Activated T-cell treated with anti-CD3 and anti-CD28 coated beads for 24 hours (primary cell): ENCODE measurements around the gene SLIRP.
"Not testable (repeated sequence)": the region's sequence is repeated elsewhere in the genome, so short reads cannot be mapped to it uniquely, and the experiment has no call there.

ENCODE experiments used
- DNase-seq: peaks from one replicate; pipeline ENCODE4 v3.0.0-alpha.2; 2020; ENCODE audit warnings: low read depth

The SLIRP gene

DNA sequence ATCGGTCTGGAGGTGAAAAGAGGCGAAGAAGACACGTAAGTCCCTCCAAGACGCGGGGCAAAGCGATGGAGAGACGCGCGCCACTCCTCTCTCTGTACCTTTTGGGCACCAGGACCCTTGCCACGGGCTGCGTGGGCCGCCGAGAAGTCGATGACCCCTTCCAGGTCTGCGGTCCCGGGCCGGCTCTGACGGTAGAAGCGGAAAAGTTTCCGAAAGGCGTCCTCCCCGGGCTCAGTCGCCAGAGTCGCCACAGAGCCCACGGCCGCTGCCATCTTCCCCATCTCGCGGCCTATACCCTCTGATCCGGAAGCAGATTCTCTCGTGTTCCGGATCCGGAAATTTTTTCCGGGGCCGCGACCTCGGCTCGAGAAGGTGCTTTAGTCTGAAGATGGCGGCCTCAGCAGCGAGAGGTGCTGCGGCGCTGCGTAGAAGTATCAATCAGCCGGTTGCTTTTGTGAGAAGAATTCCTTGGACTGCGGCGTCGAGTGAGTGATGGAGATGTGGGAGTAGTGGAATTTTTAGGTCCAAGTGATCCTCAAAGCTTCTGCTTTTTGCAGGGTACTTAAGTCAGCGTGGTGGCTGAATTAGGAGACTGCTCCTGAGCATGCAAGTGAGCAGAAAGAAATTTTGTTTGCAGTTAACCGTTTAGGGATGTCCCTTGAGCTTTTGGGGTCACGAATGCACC lies at the start of gene SLIRP, which contains the start of gene ALKBH1:
Gene SLIRP, plus strand, starts transcription at position 380 of the 685 bp plus-strand sequence. Its CDS starts 9 bp downstream, at position 389.
Gene ALKBH1, minus strand, starts transcription at position 300 of the 685 bp plus-strand sequence. Its CDS starts 19 bp downstream, at position 281.
- peak; percentile 84 for DNase-seq

DNA sequence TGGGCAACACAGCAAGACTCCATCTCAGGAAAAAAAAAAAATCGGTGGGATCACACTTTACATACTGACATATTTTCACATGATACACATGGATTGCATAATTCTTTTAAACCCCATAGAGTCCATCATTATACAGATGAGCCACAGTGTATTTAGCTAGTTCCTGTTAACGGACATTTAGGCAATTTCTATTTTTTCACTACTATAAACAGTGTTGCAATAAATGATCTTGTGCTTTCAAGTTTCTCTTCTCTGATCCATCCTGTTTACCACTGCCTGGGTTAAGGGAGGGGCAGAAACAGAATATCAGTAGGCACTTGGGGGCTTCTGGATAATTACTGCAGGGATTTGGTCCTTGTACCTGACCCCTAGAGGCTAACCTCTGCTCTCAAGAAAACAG lies 48.1 kb upstream of the SLIRP start:
- DNase-seq = no peak

DNA sequence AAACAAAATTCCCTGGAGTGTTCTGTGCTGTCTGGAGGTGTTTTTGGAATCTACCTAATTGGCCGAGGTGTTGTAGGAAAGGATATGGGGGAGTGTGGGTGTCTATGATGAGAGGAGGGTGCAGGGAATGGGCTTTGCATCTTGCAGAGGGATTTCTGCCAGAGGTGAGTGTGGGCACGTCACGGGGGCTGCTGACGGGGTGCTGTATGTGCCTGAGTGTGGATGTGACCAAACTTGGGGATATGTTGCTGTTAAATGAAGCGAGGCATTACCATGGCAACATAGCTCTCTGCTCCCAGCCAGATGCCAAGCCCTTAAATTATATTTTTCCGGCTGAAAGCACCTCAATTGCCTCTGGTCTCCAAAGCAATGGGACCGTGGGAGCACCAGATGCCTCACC lies 47.1 kb upstream of the SLIRP start:
- DNase-seq = no peak

DNA sequence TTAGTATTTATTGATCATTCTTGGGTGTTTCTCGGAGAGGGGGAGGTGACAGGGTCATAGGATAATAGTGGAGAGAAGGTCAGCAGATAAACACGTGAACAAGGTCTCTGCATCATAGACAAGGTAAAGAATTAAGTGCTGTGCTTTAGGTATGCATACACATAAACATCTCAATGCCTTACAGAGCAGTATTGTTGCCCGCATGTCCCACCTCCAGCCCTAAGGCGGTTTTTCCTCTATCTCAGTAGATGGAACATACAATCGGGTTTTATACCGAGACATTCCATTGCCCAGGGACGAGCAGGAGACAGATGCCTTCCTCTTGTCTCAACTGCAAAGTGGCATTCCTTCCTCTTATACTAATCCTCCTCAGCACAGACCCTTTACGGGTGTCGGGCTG lies 46.3 kb upstream of the SLIRP start:
- not testable (repeated sequence) for DNase-seq

DNA sequence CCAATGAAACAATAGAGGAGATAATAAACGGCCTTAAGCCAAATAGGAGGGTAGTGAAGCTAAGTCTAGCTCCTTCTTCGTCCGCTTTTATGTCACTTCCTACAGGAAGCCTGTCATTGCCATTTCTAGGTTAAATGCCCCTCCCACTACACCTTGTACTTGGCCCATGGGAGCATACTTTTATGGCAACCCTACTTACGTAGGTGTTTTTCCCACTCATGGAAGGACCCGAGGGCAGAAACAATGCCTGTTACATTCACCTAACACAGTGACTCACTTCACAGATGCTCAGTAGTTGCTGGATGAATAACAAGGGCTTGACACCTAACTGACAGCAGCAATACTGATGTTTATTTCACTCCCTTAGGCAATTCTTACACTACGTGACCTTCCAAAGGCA lies 44.6 kb upstream of the SLIRP start:
- no peak for DNase-seq

DNA sequence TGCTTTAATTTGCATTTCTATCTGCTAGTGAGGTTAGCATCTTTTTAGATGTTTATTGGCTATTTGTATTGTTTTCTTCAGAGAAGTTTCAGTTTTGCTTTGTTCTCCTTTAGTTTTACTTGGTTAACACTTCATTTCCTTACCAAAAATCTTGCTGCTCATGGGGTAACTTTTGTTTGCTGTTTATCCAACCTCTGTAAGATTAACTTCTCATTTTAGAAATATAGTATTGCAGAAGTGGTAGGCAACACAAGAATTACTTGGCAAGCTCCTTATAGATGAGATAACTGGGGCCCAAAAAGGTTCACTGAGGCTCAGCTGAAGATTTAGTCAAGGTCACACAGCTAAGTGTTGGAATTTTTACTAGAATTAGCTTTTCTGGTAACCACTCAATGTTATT lies 40.6 kb upstream of the SLIRP start:
- DNase-seq = no peak

DNA sequence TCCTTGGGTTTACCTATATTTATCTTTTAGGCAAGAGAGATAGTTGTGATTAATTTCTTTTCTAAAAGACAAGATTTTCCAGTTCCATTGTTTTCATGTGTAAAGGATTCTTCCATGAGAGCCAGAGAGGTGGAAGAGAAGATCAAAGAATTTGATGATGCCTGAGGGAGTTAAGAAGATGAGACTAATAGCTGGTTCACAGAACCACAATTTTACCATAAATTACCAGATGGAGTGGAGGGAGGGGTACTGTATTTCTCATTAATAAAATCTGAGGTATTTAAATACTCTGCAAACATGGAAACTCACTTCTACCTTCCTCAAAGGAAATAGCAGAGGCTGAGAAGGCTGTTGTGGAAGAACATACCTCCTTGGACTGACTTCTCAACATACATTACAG lies 34.7 kb upstream of the SLIRP start:
- no peak for DNase-seq

DNA sequence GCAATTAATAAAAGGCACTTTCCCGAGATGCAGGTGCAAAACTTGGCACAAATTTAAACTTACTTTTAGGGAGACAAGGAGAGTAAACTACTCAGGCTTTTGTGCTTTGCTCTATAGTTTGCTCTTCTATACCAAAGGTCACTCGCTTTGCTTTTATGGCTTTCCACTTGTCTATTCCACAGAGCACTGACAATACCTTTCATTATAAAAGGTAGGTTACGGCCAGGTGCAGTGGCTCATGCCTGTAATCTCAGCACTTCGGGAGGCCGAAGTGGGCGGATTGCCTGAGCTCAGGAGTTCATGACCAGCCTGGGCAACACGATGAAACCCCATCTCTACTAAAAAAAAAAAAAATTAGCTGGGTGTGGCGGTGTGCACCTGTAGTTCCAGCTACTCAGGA lies 33.0 kb upstream of the SLIRP start:
- no peak for DNase-seq

DNA sequence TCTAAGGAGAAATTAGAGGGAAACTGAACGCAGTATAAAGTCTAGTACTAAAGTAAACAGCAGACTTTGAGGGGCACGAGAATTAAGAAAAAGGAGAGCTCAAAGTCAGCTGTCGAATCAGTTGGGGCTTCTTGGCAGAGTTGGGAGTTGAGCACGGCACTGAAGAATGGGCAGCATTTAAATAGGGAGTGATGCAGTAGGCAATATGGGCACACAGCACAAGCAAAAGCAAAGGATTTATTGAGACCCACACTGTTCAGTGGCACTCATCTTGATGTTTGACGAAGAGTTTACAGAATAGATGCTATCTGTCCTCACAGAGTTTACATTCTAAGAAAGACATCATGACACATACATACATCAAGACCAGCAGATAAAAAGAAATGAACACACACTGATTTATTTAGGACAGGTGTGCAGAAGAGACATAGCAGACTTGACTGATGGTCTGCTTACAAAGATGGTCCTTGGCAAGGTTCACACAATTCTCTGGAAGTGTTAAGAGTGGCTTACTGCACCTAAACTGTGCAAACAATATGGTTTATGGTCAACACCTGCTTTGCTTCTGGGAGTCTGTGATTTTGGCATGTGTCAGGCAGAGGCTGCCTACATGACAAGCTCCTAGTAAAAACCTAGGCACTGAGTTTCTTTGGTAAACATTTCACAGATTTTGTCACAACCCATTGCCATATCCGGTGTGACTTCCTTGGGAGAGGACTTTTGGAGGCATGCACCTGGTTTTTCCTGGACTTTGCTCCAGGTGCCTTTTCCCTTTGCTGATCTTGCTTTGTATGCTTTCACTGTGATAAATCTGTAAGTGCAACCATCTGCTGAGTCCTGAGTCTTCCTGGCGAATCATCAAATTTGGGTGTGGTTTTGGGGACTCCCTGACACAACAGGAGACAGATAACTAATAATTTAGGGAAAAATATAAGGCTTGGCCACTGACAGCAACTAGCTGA lies 26.4 kb upstream of the SLIRP start:
- DNase-seq = no peak

DNA sequence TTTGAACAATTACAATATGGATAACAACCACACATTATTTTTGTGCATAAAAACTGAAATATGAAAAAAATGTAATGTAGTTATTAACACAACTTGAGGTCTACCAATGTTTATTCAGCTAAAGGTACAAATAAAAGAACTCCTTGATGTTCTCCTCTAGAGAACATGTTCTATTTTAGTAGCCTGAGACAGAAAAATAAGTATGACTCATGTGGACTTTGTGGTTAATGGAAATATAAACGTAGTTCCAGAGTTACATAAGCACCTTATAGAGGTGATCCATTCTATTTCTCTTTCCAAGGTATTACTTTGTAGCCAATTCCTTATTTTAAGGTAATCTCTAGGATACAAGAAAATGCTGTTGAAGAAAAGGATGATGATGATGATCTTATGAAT lies 25.7 kb upstream of the SLIRP start:
- no peak for DNase-seq

DNA sequence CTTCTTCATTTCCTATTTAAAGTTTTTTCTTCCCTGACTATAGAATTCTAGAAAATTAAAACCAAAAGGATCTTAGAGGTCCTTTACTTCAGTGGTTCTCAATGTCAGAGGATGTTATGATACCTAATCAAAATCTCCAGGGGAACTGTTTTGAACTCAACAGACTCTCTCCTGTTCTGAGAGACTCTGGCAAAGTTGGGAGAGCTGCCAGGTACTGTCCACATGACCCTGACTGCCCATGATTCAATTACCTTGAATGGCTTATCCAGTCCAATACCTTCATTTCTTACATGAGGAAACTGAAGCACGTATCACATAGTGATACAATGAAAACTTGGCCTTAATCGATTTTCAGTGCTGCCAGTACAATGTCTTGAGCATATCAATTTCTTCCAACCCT lies 16.6 kb upstream of the SLIRP start:
- DNase-seq = no peak

DNA sequence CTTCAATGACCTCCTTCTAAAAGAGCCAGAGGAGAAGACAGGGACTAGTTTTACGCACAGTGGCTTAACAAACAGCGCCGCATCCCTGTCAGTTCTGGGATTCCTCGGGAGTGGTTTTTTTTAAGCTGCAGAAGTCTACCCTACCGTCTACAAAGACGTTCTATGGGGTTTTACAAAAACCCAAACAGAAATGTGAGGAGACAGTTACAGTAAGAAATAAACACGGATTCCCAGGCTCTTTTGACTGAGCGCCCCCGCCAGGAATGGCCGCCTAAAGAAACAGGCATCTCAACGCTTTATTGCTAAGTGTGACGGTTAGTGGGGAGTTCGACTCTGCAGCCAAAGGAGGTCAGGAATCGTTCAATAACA lies 564 bp upstream of the SLIRP start:
- DNase-seq = no peak

DNA sequence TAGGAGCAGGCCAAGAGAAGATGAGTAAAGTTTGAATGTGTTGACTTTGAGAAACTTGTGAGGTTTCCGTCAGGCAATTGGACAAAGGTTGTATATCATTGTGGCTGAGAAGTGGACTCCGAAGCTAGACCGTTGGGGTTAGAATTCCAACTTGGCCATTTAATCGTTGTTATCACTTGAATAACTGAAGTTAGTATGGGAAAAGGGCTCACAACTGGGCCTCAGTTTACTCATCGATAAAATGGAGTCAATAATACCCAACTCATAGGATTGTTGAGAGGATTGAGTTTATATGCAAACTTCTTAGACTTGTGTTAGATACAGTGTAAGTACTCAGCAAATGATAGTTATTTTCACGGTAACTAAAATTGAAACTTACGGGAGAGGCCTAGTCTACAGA lies 846 bp downstream of the SLIRP start:
- no peak for DNase-seq

DNA sequence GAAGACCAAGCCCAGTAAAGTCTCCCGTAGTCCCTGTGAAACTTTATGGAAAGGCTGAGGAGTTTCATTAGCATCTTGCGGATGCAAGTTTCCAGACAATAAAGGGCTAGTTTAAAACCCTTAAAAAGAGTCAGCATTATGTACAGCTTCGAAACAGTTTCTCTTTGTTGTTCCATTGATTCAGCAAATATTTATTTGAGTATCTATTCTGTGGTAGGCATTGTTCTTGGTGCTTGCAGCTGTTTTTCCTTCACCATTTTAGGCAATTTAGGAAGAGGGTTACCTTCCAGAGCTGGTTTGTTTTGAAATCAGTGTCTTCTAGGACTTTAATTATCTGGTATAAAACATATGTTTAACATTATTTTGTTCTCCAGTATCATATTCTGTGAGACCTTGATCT lies 1.5 kb downstream of the SLIRP start:
- no peak for DNase-seq

DNA sequence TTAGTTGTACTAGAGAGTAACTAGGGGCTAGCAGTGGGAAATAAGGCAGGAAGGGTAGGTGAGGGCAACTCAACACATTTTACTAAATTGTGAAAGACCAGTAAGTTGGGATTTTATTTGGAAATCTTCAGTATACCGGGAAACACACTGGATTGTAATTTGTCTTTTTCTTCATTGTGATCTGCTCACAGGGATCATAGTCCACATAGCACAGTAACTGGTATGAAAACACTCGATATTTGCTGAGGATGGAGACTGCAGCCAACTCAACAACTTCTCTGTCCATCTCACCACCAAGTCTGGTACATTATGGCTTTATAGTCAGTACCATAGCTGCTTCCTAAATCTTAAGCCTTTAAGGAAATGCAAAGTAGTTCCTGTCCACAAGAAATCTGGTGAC lies 2.5 kb downstream of the SLIRP start:
- no peak for DNase-seq

DNA sequence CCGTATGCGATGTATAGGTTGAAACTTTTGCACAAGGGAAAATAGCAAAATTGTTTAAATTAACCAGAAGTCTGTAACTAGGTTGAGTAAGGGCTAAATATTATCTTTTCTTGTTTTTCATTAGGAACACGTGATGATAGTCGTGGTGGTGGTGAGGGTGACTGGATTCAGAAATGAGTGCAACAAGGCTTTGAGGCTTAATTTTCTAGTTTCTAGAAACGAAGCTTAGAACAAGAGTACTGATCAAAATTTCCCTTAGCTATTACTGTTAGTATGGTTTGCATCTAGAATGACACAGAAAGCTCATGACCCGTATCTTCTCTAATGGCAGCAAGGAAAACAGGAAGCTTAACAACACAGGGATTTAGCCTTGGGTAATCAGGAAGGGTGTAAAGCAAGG lies 7.0 kb downstream of the SLIRP start:
- no peak for DNase-seq

DNA sequence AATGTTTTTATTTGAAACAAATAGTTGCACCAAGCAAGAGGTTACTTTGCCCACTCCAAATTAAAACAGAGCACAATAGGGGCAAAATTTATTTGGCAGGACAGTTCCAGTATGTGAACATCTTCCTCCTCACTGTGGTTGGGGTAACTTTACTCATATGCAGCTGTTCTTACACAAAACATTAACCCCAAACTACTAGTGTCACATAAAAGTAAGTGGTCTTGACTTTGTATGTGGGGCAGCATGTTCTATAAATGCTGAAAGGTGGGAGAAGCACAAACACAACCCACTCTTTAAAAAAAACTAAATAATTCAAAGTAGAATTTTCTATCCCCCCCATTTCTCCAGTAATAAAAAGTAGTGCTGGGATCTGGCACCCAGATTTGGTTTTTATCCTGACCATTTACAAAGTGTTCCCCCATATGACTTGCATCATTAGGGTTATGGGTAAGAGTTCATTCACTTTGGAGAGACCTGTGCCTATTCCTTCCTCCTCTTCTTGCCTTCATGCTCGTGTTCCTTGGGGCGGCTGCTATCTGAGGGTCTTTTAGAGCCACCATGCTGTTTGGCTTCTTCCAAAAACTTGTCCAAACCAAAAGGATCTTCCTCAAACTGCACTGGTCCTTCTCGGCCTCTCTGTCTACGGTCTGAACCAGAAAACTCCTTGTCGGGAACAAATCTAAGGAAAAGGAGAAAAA lies 9.9 kb downstream of the SLIRP start:
- DNase-seq = no peak

DNA sequence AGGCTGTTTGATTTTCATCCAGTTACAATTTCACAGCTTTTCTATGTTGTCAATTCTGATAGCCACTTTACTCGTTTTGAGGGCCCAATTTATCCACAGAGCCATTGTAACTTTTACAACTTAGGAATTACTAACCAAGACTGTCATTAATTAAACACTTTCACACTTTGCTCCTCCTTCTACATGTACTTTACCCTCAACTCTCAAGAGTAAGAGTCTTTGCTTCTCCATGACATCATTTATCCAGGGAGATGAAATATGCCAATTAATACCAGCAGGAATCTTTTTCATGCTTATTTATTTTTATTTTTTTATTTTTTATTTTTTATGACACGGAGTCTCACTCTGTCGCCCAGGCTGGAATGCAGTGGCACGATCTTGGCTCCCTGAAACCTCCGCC lies 13.5 kb downstream of the SLIRP start:
- DNase-seq = no peak

DNA sequence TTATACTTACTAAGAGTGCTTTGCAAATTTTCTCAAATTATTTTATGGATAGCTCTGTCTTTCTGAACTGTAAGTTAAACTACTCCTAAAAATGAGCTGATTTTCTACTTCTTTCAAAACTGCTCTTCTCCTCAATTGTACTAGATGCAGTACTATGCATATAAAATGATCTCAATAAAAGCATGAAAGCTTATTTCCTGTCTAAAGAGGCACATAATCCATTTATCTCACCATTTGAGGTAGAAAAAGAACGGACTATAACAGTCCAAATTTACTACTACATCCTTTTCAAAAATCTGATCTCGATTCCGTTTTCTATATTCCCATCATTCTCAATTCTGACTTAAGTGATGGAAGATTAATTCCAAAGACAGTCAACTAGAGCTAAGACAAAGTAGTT lies 14.4 kb downstream of the SLIRP start:
- no peak for DNase-seq

DNA sequence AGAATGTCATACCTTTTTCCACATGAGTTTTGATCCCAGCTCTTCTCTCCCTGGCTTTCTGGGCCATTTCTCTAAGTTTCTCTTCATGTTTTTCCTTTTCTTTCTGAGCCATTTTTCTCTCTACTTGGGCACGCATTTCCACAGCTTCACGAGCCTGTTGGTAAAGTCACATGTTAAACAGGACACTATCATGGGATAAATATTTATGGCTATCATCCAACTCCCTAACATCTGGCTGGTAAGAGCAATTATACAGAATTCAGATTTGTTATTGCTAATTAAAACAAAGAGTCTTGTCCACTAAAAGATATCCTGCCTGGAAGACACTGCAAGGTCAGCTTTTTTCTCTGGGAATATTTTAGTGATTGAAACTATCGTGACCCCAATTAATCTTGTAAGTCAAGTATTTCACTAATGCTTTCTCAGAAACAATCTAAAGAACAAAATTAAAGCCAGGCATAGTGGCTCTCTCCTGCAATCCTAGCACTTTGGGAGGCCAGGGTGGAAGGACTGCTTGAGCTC lies 23.1 kb downstream of the SLIRP start:
- DNase-seq = no peak

DNA sequence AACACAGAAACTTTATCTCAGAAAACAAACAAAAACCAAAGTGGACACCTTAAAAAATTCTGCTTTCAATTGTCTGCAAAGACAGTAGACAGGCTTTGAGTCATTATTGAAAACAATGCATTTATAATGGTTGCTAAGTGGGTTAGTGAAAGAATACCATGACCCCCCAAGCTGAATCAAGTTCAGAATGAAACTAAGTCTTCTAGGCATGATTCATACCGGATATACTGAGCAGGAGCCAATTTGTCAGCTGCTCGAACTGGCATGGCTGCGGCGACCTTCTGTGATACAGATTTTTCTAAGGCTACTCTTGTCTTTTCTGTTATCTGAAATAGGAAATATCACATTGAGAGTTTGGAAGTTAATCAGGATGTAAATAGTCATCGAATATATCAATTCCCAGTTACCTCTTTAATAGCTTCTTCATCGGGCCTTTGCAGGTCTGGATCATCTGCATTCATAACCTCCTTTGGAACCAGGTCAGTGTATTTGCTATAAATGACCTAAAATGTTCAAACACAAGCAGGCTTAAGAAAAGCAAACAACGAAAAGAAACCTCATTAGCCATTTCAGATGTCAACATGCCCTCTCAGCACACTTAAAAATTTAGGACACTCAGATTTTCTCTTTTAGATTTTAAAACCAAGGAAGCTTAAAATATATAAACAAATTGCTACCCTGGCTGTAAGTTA lies 30.8 kb downstream of the SLIRP start:
- DNase-seq = no peak

DNA sequence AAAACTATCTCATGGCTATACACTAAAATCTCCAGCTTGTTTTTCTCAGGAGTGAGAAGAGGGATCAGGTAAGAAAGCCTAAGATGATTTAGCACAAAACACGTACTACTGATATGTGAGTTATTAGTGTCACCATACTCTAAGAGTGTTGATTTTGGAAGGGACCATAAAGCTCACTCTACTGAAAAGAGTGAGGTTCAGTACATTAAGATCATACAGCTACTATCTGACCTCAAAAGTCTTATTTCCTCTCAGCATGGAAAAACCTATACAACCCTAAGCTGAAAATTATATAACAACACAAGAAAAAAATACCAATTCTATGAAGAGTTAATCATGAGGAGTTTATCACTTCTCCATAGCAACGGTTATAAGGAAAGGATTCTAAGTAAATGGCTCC lies 33.5 kb downstream of the SLIRP start:
- DNase-seq = no peak
